ENCODE results near the gene RBFOX1. TPM values are rescaled to one million over a fixed set of nuclear protein-coding genes. Genes with fewer than 3 reads are reported as not detected.
A peak's percentile ranks its signal among the peaks of the same experiment; 100 is the strongest.

The RBFOX1 gene
- total RNA-seq, 1 donor from 2014 or later, result 3.1 TPM

GRCh38 chr16:7597677-7598076 lies 265.0 kb downstream of the RBFOX1 start:
- DNase-seq (ENCODE audit: low spot score), result no peak

GRCh38 chr16:7601100-7601499 lies 268.5 kb downstream of the RBFOX1 start:
- no peak for DNase-seq (ENCODE audit: low spot score)

GRCh38 chr16:7602291-7602950 lies 269.8 kb downstream of the RBFOX1 start:
- no peak for DNase-seq (ENCODE audit: low spot score)

DNA sequence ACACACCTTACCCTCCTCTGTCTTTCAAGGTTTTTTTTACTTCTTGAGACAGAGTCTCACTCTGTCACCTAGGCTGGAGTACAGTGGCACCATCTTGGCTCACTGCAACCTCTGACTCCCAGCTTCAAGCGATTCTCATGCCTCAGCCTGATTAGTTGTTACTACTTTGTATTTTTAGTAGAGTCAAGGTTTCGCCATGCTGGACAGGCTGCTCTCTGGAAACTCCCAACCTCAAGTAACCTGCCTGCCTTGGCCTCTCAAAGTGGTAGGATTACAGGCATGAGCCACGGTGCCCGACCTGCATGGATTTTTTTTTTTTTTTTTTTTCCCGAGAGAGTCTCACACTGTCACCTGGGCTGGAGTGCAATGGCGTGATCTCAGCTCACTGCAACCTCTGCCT lies 273.2 kb downstream of the RBFOX1 start:
- DNase-seq (ENCODE audit: low spot score), result no peak

- no peak for DNase-seq (ENCODE audit: low spot score)
These were observed 280.0 kb downstream of the RBFOX1 start for GRCh38 chr16:7612671-7613070.

DNA sequence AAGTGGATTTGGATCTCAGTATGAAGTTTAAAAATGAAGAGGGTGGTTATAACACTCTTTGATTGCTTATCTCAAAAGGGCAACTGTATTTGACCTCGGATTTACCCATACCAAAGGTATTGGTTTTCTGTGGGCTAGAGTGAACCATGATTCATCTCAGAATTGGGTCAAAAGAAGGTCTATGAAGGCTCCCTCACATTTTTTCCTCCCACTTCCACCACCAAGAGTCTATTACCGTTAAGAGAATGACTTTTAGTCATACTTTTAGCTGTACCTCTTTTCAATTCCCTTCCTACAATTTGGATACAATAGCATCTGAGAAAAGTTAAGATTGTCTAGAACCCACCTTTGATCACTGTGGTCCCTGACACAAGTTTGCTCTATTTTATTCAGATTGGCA lies 280.9 kb downstream of the RBFOX1 start:
- DNase-seq (ENCODE audit: low spot score), result no peak

DNA sequence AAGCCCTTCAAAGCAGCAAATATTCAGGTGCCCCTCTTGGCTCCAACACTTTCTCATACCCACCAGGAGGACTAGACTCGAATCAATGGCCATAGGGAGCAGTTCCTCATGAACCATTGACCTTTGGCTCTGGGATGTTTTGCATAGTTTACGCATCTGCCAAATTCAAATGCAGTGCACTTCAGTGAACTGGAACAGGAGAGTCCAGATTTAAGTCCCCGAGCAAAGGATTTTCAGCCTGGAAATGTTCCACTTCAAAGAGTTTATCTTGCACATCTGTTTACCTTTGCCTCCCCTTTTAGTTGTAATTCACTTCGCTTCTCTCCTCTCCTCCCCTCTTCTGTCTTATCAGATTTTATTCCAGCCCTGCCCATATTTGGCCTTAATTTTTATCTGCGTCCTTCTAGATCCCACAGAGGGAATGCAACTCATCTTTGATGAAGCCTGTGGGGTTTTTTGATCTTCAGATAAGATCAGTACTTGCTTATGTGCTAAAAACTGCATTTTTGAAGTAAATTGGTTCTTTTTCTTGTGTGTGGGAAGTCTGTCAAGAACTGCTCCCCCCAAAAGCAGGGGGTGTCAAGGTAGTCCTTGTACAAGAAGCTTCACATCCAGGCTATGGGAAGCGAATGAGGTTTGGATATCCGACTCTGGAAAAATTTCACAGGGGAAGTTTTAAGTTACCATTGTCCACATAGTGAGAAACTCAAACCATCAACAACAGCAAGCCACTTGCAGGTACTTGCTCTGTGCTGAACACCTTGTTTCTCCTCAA lies 281.6 kb downstream of the RBFOX1 start:
- peak; percentile 33 for DNase-seq (ENCODE audit: low spot score)

DNA sequence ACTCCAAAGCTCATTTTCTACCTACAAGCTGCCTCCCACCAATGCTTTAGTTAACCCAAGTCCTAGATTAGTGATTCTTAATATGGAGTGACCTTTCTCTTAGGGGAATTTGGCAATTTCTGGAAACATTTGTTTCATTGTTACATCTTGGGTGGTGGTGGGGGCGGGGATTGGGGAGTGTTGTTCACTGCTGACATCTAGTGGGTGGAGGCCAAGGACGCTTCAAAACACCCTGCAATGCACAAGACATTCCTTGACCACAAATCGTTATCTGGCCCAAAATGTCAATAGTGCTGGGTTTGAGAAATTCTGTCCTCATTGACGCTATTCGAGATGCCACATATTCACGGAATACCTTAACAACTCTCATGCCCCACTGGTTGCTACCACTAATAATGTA lies 282.9 kb downstream of the RBFOX1 start:
- DNase-seq (ENCODE audit: low spot score), result no peak

- no peak for DNase-seq (ENCODE audit: low spot score)
These were observed 292.5 kb downstream of the RBFOX1 start for GRCh38 chr16:7624871-7625766.

- DNase-seq (ENCODE audit: low spot score), result no peak
These were observed 296.3 kb downstream of the RBFOX1 start for GRCh38 chr16:7628981-7629380.

DNA sequence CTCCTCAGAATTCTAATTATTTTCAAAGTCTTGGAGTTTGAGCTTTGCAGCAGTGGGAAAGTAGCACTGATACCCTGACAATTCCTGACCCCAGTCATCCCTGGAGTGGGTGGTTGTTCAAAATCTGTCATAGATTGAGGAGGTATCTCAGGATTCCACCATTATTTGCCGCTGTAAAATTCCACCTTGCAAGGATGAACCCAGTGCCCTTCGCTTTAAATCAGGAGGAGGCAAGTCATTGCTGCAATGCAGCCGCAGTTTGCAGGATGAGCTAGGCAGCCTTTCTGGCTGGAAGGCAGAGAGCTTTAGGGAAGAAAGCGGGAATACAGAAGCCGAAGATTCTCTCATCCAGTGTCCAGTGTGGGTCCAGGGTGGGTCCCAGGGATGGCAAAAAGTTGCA lies 296.9 kb downstream of the RBFOX1 start:
- DNase-seq (ENCODE audit: low spot score), result no peak

GRCh38 chr16:7637446-7637845 lies 304.8 kb downstream of the RBFOX1 start:
- DNase-seq (ENCODE audit: low spot score), result no peak

GRCh38 chr16:7638306-7638705 lies 305.7 kb downstream of the RBFOX1 start:
- DNase-seq (ENCODE audit: low spot score), result no peak

DNA sequence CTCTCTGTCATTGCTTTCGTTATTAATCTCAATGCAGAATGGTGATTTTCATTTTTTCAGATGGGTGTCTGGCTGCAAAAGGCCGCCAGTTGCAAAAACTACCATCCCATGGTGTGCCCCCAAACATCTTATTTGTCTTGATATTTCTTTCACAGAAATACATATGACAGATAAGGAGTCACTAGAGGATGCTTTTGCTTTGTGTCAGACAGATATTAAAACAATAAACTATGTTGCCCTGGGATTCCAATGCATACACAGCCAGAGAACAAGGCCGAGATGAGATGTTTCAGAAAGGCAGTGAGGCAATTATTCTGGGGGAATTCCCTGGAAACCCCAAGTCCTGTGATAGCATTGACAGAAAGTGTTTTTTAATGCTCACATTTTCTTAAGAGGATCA lies 307.7 kb downstream of the RBFOX1 start:
- DNase-seq (ENCODE audit: low spot score), result no peak

GRCh38 chr16:7644176-7644575 lies 311.5 kb downstream of the RBFOX1 start:
- DNase-seq (ENCODE audit: low spot score), result no peak

DNA sequence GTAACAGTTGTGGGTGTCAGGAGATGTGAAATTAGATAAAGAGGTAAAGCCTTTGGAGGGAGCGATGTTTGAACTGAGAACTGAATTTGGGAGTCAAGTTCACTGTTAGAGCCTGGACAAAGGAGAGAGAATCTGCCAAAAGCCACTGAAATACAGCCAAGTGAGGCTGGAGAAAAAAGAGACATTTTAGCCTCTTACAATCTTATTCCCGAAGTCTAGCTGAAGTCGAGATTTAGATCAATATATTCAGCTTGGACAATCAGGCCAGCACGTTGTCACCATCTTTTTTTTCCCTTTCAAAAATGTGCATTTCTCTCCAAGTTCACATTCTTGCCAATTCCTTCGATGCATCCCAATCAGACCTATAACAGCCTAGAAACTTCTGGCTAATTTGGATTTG lies 312.2 kb downstream of the RBFOX1 start:
- DNase-seq (ENCODE audit: low spot score), result no peak

DNA sequence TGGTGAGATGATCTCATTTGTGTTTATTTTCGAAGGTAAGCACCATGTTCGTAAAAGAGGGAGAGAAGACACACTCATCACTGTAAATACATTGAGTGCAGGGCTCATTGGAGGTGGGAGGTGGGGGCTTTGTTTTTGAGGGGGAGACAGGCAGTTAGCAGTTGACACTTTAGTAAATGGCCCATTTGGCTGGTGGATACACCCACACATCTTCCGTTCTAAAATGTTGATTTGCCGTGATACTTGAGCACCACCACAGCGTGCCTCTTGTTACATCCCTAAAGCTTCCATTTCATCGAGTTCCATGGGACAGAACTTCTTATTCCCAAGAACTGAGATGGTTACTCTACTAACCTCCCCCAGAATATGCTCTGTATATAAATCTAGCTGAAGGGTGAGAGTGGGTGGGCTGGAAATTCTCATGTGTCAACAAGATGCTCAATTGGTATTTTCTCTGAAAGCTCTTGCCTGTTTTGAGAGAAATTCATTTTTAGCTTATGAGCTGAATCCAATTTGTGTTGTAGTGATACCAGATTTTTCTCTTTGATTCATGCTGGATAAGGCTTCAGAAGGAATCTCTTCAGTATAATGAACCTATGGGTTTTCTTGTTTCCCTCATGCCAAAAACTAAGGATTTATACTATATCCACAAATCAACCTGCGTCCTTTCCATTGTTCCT lies 314.3 kb downstream of the RBFOX1 start:
- DNase-seq (ENCODE audit: low spot score), result no peak

GRCh38 chr16:7650431-7650830 lies 317.8 kb downstream of the RBFOX1 start:
- peak; percentile 57 for DNase-seq (ENCODE audit: low spot score)

GRCh38 chr16:7651803-7652570 lies 319.3 kb downstream of the RBFOX1 start:
- no peak for DNase-seq (ENCODE audit: low spot score)

- DNase-seq (ENCODE audit: low spot score), result no peak
These were observed 321.3 kb downstream of the RBFOX1 start for GRCh38 chr16:7653746-7654461.

Data from umbilical cord (tissue), 2 donors.